HL-60 (cell line): ENCODE results near the gene MAFB.

Source experiments
- DNase-seq, 2 experiments: peaks; one replicate each; pipeline ENCODE4 v3.0.0-alpha.2; 2010 to 2020; ENCODE audit warnings: low read depth in 1 of 2, low spot score in 1 of 2
- H3K27ac ChIP-seq: fragments of 250-450 bp; sonication (Bioruptor Pico); replicated peaks from 2 replicates; pipeline ENCODE4 v1.5.1; 2020; ENCODE audit warnings: mild to moderate bottlenecking, moderate library complexity
- H3K27me3 ChIP-seq: fragments of 250-450 bp; sonication (Bioruptor Pico); 2 replicates; pipeline ENCODE4 v1.5.1; 2021; ENCODE audit warnings: mild to moderate bottlenecking, moderate library complexity; ENCODE audit not compliant: insufficient read depth, poor library complexity, severe bottlenecking
- H3K4me3 ChIP-seq: replicated peaks from 2 replicates; pipeline ENCODE4 v1.5.1; 2011; ENCODE audit warnings: mild to moderate bottlenecking, control low read depth, low read length; ENCODE audit not compliant: insufficient read depth
- GABPA ChIP-seq: IDR thresholded peaks from 2 replicates; pipeline ENCODE4 v1.6.1; 2012; ENCODE audit warnings: low read depth
- POLR2AphosphoS5 ChIP-seq: IDR thresholded peaks from 2 replicates; pipeline ENCODE4 v1.6.1; 2012; ENCODE audit warnings: low read depth
- REST ChIP-seq: IDR thresholded peaks from 2 replicates; pipeline ENCODE4 v1.6.1; 2012; ENCODE audit warnings: low read depth; ENCODE audit not compliant: insufficient replicate concordance
- SPI1 ChIP-seq: IDR thresholded peaks from 2 replicates; pipeline ENCODE4 v1.6.1; 2012; ENCODE audit warnings: low read depth, mild to moderate bottlenecking, borderline replicate concordance
- TF ChIP-seq, protein P1 (sequence below): IDR thresholded peaks from one replicate; pipeline ENCODE4 v1.5.1; 2011; ENCODE audit warnings: low read length, control low read depth, inconsistent platforms; ENCODE audit not compliant: insufficient read depth

MAFB gene

GRCh38 chr20:40648210-40649072, 40.6 kb downstream of the MAFB start:
- Histone ChIP-seq H3K4me3 (no peak overlapping the region), H3K27me3 (peaks cover 3% of the 10 kb centered on the region), H3K27ac (no peak overlapping the region)
- TF ChIP-seq SPI1: no peak
- no peak for TF ChIP-seq GABPA
- TF ChIP-seq, protein P1, sequence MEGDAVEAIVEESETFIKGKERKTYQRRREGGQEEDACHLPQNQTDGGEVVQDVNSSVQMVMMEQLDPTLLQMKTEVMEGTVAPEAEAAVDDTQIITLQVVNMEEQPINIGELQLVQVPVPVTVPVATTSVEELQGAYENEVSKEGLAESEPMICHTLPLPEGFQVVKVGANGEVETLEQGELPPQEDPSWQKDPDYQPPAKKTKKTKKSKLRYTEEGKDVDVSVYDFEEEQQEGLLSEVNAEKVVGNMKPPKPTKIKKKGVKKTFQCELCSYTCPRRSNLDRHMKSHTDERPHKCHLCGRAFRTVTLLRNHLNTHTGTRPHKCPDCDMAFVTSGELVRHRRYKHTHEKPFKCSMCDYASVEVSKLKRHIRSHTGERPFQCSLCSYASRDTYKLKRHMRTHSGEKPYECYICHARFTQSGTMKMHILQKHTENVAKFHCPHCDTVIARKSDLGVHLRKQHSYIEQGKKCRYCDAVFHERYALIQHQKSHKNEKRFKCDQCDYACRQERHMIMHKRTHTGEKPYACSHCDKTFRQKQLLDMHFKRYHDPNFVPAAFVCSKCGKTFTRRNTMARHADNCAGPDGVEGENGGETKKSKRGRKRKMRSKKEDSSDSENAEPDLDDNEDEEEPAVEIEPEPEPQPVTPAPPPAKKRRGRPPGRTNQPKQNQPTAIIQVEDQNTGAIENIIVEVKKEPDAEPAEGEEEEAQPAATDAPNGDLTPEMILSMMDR: no peak
- TF ChIP-seq POLR2AphosphoS5: no peak
- no peak for DNase-seq

DNA sequence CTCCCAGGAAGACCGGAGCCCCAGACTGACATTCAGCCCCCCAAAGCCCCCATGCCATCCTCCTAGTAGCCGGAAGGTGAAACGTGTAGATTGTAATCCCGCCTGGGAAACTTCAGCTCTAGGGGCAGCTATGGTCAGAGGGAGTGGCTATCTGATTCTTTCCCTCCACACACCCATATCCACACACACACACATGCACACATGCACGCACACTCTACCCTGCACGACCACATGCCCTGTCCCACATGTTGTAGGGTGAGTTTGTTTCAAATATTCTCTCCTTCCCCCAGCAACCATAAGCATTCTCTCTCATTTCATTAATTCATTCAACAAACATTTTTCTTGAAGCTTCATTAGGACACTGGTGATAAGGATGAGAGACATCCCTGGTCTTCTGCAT, 42.2 kb downstream of the MAFB start:
- no peak for TF ChIP-seq POLR2AphosphoS5
- TF ChIP-seq SPI1: no peak
- no peak for TF ChIP-seq REST
- TF ChIP-seq GABPA: no peak
- TF ChIP-seq, protein P1: no peak
- Histone ChIP-seq H3K27ac (no peak overlapping the region), H3K4me3 (no peak overlapping the region), H3K27me3 (peaks cover 3% of the 10 kb centered on the region)
- no peak for DNase-seq

DNA sequence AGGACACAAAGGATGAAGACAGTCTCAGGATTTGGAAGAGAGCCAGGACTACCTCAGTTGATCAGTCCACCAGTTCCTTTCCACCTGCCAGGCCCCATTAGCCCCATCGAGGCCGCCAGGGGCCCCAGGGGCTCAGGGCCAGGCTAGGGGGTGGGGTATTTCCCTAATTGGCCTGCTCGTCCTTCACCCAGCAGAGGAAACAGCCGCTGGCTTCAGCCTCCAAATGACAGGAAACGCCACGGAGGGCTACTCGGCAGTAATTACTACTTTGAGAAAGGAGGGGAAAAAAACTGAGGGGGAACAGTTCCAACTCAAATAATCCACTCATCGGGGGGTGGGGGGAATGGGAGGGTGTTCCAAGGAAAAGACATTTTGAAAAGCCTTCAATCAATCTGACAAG, 42.7 kb downstream of the MAFB start:
- peaks cover 3% of the 10 kb centered on the region for H3K27me3 ChIP-seq
- no peak overlapping the region for H3K27ac ChIP-seq
- no peak for TF ChIP-seq GABPA
- TF ChIP-seq POLR2AphosphoS5: no peak
- TF ChIP-seq REST: no peak
- TF ChIP-seq SPI1: no peak
- TF ChIP-seq, protein P1: no peak
- no peak for DNase-seq
- no peak overlapping the region for H3K4me3 ChIP-seq

DNA sequence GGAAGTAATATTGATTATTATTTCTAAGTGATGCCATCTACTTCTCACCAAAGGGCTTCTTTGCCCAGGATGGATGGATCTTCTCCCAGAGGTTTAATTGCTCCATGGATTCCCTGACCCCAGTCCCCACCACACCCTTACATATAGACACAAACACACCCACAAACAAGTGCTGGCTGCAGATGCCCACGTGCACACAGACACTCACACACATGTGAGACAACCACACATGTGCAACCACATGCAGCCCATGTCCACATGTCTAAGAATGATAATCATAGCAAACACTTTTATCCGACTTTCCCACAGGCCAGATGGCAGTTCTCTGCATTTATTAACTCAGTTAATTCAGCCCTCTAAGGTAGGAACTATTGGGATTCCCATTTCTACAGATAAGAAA, 44.2 kb downstream of the MAFB start:
- no peak for DNase-seq
- TF ChIP-seq SPI1 (no peak), REST (no peak), GABPA (no peak), POLR2AphosphoS5 (no peak)
- TF ChIP-seq, protein P1: no peak
- Histone ChIP-seq H3K27ac (no peak overlapping the region), H3K4me3 (no peak overlapping the region), H3K27me3 (no peaks in the 10 kb centered on the region)
